ENCODE data around the gene TMEM176B.

DNA sequence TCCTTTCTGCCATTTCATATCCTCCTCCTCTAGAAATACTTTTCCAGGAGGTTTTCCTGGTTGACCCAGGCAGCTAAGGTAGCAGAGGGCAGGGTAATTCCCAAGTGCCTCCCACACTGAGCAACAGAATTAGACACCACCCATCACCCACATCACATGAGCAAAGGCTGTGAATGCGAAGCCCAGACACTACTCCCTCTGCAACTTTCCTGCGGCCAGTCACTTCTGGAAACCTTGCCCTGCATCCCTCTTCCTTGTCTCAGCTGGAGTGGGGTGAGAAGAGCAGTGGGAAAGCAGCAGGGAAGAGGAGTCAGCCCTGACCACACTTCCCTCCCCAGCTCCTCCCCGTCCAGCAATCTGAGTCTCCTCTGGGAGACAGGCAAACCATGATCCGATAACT, 15.2 kb downstream of the TMEM176B start:
- TF ChIP-seq POLR2AphosphoS5 (IDR thresholded peaks at IDR 0.05; ENCODE audit: low read depth, low read length), result no peak
- TF ChIP-seq, protein P1, sequence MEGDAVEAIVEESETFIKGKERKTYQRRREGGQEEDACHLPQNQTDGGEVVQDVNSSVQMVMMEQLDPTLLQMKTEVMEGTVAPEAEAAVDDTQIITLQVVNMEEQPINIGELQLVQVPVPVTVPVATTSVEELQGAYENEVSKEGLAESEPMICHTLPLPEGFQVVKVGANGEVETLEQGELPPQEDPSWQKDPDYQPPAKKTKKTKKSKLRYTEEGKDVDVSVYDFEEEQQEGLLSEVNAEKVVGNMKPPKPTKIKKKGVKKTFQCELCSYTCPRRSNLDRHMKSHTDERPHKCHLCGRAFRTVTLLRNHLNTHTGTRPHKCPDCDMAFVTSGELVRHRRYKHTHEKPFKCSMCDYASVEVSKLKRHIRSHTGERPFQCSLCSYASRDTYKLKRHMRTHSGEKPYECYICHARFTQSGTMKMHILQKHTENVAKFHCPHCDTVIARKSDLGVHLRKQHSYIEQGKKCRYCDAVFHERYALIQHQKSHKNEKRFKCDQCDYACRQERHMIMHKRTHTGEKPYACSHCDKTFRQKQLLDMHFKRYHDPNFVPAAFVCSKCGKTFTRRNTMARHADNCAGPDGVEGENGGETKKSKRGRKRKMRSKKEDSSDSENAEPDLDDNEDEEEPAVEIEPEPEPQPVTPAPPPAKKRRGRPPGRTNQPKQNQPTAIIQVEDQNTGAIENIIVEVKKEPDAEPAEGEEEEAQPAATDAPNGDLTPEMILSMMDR (IDR thresholded peaks at IDR 0.05), result no peak
- TF ChIP-seq TCF7L2 (IDR thresholded peaks at IDR 0.05; ENCODE audit: low read depth, low read length), result no peak
- TF ChIP-seq, protein P2, sequence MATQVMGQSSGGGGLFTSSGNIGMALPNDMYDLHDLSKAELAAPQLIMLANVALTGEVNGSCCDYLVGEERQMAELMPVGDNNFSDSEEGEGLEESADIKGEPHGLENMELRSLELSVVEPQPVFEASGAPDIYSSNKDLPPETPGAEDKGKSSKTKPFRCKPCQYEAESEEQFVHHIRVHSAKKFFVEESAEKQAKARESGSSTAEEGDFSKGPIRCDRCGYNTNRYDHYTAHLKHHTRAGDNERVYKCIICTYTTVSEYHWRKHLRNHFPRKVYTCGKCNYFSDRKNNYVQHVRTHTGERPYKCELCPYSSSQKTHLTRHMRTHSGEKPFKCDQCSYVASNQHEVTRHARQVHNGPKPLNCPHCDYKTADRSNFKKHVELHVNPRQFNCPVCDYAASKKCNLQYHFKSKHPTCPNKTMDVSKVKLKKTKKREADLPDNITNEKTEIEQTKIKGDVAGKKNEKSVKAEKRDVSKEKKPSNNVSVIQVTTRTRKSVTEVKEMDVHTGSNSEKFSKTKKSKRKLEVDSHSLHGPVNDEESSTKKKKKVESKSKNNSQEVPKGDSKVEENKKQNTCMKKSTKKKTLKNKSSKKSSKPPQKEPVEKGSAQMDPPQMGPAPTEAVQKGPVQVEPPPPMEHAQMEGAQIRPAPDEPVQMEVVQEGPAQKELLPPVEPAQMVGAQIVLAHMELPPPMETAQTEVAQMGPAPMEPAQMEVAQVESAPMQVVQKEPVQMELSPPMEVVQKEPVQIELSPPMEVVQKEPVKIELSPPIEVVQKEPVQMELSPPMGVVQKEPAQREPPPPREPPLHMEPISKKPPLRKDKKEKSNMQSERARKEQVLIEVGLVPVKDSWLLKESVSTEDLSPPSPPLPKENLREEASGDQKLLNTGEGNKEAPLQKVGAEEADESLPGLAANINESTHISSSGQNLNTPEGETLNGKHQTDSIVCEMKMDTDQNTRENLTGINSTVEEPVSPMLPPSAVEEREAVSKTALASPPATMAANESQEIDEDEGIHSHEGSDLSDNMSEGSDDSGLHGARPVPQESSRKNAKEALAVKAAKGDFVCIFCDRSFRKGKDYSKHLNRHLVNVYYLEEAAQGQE (IDR thresholded peaks at IDR 0.05; ENCODE audit: insufficient read depth in 1 of 2, low read depth in 2 of 2, low read length in 1 of 2), result no peak
